ENCODE results near the gene DNA2. TPM values are rescaled to one million over a fixed set of nuclear protein-coding genes. Genes with fewer than 3 reads are reported as not detected.
"Not testable (repeated sequence)": the region's sequence is repeated elsewhere in the genome, so short reads cannot be mapped to it uniquely, and the experiment has no call there.

The DNA2 gene
- total and polyA plus RNA-seq, 10 donors, result 1.4 to 13.6 (median 6.7) TPM

DNA sequence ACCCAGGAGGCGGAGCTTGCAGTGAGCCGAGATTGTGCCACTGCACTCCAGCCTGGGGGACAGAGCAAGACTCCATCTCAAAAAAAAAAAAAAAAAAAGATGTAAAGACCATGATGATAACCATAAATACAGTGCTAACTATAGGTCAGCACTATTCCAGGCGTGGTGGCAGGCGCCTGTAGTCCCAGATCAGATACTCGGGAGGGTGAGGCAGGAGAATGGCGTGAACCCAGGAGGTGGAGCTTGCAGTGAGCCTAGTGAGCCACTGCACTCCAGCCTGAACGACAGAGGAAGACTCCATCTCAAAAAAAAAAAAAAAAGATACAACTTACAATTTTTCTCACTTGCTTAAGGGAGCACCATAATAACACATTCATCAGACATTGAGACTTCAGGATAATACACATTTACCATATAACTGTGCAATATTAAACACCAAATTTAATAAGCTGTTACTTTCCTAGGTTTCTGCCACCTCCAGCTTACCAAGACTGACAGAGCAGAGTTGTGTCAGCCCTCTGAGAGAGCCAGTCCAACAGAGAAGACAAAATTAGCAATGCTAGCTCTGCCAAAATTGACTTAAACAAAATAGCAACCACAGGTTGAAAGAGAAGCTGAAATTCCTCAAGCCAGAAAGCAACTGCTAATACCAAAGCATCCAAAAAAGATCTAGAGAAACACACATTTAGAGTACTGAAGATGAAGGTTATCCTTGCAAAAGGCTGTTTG lies 8.2 kb downstream of the DNA2 start:
- 88 to 97% (median 94%) methylated on average over 5 to 7 of the region's 7 CpGs for WGBS, 5 donors
- H3K27ac ChIP-seq, result no peak overlapping the region
- no peak overlapping the region for H3K4me3 ChIP-seq
- H3K27me3 ChIP-seq (replicated peaks in 1 of 7), result no peaks in the 10 kb centered on the region
- no peaks in the 10 kb centered on the region for H3K9me3 ChIP-seq
- H3K36me3 ChIP-seq, result peaks cover 0 to 84% (median 3%) of the 10 kb centered on the region in 6 donors
- TF ChIP-seq POLR2AphosphoS5 (IDR thresholded peaks at IDR 0.05) (no peak), POLR2A (IDR thresholded peaks at IDR 0.05) (no peak)
- TF ChIP-seq, protein P1, sequence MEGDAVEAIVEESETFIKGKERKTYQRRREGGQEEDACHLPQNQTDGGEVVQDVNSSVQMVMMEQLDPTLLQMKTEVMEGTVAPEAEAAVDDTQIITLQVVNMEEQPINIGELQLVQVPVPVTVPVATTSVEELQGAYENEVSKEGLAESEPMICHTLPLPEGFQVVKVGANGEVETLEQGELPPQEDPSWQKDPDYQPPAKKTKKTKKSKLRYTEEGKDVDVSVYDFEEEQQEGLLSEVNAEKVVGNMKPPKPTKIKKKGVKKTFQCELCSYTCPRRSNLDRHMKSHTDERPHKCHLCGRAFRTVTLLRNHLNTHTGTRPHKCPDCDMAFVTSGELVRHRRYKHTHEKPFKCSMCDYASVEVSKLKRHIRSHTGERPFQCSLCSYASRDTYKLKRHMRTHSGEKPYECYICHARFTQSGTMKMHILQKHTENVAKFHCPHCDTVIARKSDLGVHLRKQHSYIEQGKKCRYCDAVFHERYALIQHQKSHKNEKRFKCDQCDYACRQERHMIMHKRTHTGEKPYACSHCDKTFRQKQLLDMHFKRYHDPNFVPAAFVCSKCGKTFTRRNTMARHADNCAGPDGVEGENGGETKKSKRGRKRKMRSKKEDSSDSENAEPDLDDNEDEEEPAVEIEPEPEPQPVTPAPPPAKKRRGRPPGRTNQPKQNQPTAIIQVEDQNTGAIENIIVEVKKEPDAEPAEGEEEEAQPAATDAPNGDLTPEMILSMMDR (IDR thresholded peaks at IDR 0.05 in 8 of 11, conservative IDR thresholded peaks at IDR 0.05 in 3 of 11), result no peak
- DNase-seq, result no peak
- intact Hi-C loops (cut with DNase I; ENCODE audit: low total_unique reads), result no loop called here
- no peaks in the 10 kb centered on the region for H3K4me1 ChIP-seq

DNA sequence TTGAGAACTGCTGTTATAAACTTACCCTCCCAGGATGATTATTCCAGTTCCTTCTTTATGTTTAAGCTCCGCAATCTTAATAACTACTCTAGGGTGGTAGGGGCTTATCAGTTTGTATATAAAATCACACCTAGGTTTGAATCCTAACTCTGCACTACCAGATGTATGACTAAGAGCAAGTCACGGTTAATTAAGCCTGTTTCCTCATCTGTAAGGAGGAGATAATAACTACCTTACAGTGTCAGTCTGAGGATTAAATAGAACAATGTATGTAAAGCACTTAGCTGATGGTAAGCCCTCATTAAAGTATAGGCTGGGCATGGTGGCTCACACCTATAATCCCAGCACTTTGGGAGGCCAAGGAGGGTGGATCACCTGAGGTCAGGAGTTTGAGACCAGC lies 9.2 kb downstream of the DNA2 start:
- intact Hi-C loops (cut with DNase I; ENCODE audit: low total_unique reads), result no loop called here
- Histone ChIP-seq H3K9me3 (no peaks in the 10 kb centered on the region), H3K4me3 (no peak overlapping the region), H3K27me3 (replicated peaks in 1 of 7) (no peaks in the 10 kb centered on the region), H3K27ac (no peak overlapping the region), H3K4me1 (no peaks in the 10 kb centered on the region), H3K36me3 (peaks cover 0 to 84% (median 3%) of the 10 kb centered on the region in 6 donors)
- 85 to 98% (median 93%) methylated on average over 2 of the region's 2 CpGs for WGBS, 5 donors
- no peak for DNase-seq
- no peak for TF ChIP-seq POLR2A (IDR thresholded peaks at IDR 0.05)
- TF ChIP-seq, protein P1 (IDR thresholded peaks at IDR 0.05 in 8 of 11, conservative IDR thresholded peaks at IDR 0.05 in 3 of 11), result no peak
- no peak for TF ChIP-seq POLR2AphosphoS5 (IDR thresholded peaks at IDR 0.05)

DNA sequence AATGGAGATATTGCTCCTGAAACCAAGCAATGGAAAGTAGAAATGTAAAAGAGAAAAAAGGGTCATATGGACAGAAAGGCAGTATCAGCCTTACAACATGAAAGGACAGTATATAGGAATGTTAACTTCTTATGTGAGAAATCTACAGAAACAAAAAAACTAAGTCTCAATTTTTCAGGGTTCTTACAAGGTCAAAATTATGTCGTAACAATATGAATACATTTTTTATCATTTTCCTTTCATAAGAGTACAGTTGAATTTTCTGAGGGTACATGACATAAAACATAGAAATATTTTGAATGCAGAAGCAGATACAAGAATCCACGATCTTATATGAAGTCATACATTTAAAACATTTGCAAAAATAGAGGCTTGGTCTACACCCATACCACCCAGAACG lies 10.7 kb downstream of the DNA2 start:
- intact Hi-C loops (cut with DNase I; ENCODE audit: low total_unique reads), result no loop called here
- no peaks in the 10 kb centered on the region for H3K4me1 ChIP-seq
- TF ChIP-seq, protein P1 (IDR thresholded peaks at IDR 0.05 in 8 of 11, conservative IDR thresholded peaks at IDR 0.05 in 3 of 11), result no peak
- TF ChIP-seq POLR2A (IDR thresholded peaks at IDR 0.05) (no peak), POLR2AphosphoS5 (IDR thresholded peaks at IDR 0.05) (no peak)
- no peak overlapping the region for H3K27ac ChIP-seq
- WGBS, 5 donors, result 86 to 98% (median 95%) methylated on average over 3 of the region's 3 CpGs
- peaks cover 0 to 86% (median 3%) of the 10 kb centered on the region in 6 donors for H3K36me3 ChIP-seq
- no peaks in the 10 kb centered on the region for H3K27me3 ChIP-seq (replicated peaks in 1 of 7)
- H3K9me3 ChIP-seq, result no peaks in the 10 kb centered on the region
- no peak overlapping the region for H3K4me3 ChIP-seq
- DNase-seq, result no peak

DNA sequence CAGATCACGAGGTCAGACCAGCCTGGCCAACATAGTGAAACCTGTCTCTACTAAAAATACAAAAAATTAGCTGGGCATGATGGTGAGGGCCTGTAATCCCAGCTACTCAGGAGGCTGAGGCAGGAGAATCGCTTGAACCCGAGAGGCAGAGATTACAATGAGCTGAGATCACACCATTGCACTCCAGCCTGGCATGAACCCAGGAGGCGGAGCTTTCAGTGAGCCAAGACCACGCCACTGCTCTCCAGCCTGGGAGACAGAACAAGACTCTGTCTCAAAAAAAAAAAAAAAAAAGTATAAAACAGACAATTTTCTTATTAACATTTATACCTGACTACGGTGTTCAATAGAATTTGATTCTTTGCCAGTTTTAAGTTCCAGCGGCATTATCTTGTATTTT lies 22.1 kb downstream of the DNA2 start:
- H3K27ac ChIP-seq; DNase-seq; H3K4me3 ChIP-seq; H3K27me3 ChIP-seq (replicated peaks in 1 of 7); H3K9me3 ChIP-seq; intact Hi-C loops (cut with DNase I; ENCODE audit: low total_unique reads); H3K4me1 ChIP-seq: not testable (repeated sequence)
- peaks cover 0 to 51% (median 0%) of the 10 kb centered on the region in 6 donors for H3K36me3 ChIP-seq
- WGBS, 5 donors, result 86 to 98% (median 91%) methylated on average over 7 of the region's 7 CpGs

All from spleen (tissue), 11 donors.